HepG2 (cell line): ENCODE results near the gene SLC25A1. TPM values are rescaled to one million over a fixed set of nuclear protein-coding genes. Genes with fewer than 3 reads are reported as not detected.

ENCODE experiments used
- ATAC-seq: fragments of 200-7000 bp; cut with Tn5 transposase; 3 replicates; pipeline ENCODE4 v1.9.1; 2020; ENCODE audit warnings: mild to moderate bottlenecking, moderate library complexity
- Bru-seq: library from RNA; stranded (reverse); fragments of 400-500 nt; gene quantifications from one replicate; lab custom pipeline; 2021; lab: Mats Ljungman, UMichigan
- BruChase-seq, 2 experiments: library from RNA; stranded (reverse); fragments of 400-500 nt; gene quantifications; one replicate each; lab custom pipeline; 2021; lab: Mats Ljungman, UMichigan
- BruUV-seq: library from RNA; stranded (reverse); fragments of 400-500 nt; replicated peaks from 2 replicates; lab custom pipeline; 2021; lab: Mats Ljungman, UMichigan
- CTCF ChIA-PET: fragments of 300-600 bp; formaldehyde crosslinking; extraction: SDS; loops from one replicate; lab custom pipeline; 2021; ENCODE audit warnings: low total read pairs, inconsistent platforms, low intra/inter-chr PET ratio; lab: Yijun Ruan, JAX
- POLR2A ChIA-PET: fragments of 350-600 bp; sonication (Branson Sonifier 250); formaldehyde crosslinking; loops from one replicate; lab custom pipeline; 2020; ENCODE audit warnings: antibody characterized with exemption, inconsistent platforms; lab: Yijun Ruan, JAX
- DNase-seq: peaks from one replicate; pipeline ENCODE4 v3.0.0-alpha.2; 2015; ENCODE audit warnings: low spot score
- FAIRE-seq: peaks from 3 replicates; lab custom pipeline; 2011; peaks lifted over from hg19 to GRCh38; lab: Jason Lieb, UNC
- H2AFZ ChIP-seq: one replicate; pipeline ENCODE4 v1.6.1; 2011; ENCODE audit warnings: low read length, inconsistent platforms
- H3K27ac ChIP-seq: fragments of 300-600 bp; 3 replicates; pipeline ENCODE4 v1.8.0; 2011; ENCODE audit warnings: mixed run types, mild to moderate bottlenecking, mixed read lengths, low read length, inconsistent platforms; ENCODE audit not compliant: insufficient read depth; ENCODE audit errors: extremely low read length
- H3K27me3 ChIP-seq, 2 experiments: fragments of 200-600 bp in 1 of 2; 2 replicates in 1 of 2; 3 replicates in 1 of 2; pipeline versions ENCODE4 v1.6.0 to v1.8.0; 2011; ENCODE audit warnings: low read length in 2 of 2, mild to moderate bottlenecking in 2 of 2, moderate library complexity in 2 of 2, inconsistent platforms in 1 of 2; ENCODE audit not compliant: insufficient read depth in 2 of 2, control insufficient read depth in 1 of 2
- H3K36me3 ChIP-seq, 2 experiments: fragments of 200-600 bp in 1 of 2; replicated peaks in 1 of 2; 2 replicates in 1 of 2; 3 replicates in 1 of 2; pipeline versions ENCODE4 v1.5.1 to v1.8.0; 2011; ENCODE audit warnings: low read length in 2 of 2, inconsistent platforms in 1 of 2; ENCODE audit not compliant: insufficient read depth in 2 of 2, control insufficient read depth in 1 of 2
- H3K4me1 ChIP-seq: 2 replicates; pipeline ENCODE4 v1.5.1; 2012; ENCODE audit warnings: low read length, inconsistent platforms; ENCODE audit not compliant: insufficient read depth
- H3K4me2 ChIP-seq: 2 replicates; pipeline ENCODE4 v1.6.0; 2011; ENCODE audit warnings: low read depth, low read length, inconsistent platforms
- H3K4me3 ChIP-seq, 3 experiments: fragments of 200-600 bp in 1 of 3; sonication (generic), shearing (Covaris generic) in 1 of 3; replicated peaks in 1 of 3; 2 replicates each; pipeline ENCODE4 v1.5.1; 2011 to 2016; ENCODE audit warnings: low read length in 3 of 3, inconsistent platforms in 2 of 3, low read depth in 2 of 3, mild to moderate bottlenecking in 2 of 3, control low read depth in 1 of 3, mixed read lengths in 1 of 3; ENCODE audit not compliant: insufficient read depth in 1 of 3
- H3K79me2 ChIP-seq: one replicate; pipeline ENCODE4 v1.6.1; 2011; ENCODE audit warnings: low read length, inconsistent platforms; ENCODE audit not compliant: insufficient read depth
- H3K9ac ChIP-seq: 2 replicates; pipeline ENCODE4 v1.6.0; 2011; ENCODE audit warnings: mild to moderate bottlenecking, low read depth, low read length, inconsistent platforms; ENCODE audit not compliant: insufficient read depth
- H3K9me3 ChIP-seq: 2 replicates; pipeline ENCODE4 v1.5.1; 2012; ENCODE audit warnings: mild to moderate bottlenecking, low read length
- H4K20me1 ChIP-seq: 2 replicates; pipeline ENCODE4 v1.6.0; 2011; ENCODE audit warnings: inconsistent platforms, mild to moderate bottlenecking, low read length, moderate library complexity; ENCODE audit not compliant: insufficient read depth
- GATA4 ChIP-seq: sonication (generic); IDR thresholded peaks from 2 replicates; pipeline ENCODE4 v1.6.1; 2016; ENCODE audit warnings: antibody characterized with exemption, low read depth, borderline replicate concordance
- MLXIP ChIP-seq: sonication (generic); formaldehyde crosslinking; IDR thresholded peaks from 2 replicates; pipeline ENCODE4 v1.9.0; 2021; ENCODE audit warnings: missing genetic modification reagents, borderline replicate concordance
- NRL ChIP-seq: sonication (generic); formaldehyde crosslinking; IDR thresholded peaks from 2 replicates; pipeline ENCODE4 v1.5.0; 2020; ENCODE audit warnings: missing genetic modification reagents, mild to moderate bottlenecking, moderate library complexity, borderline replicate concordance
- RNF219 ChIP-seq: sonication (generic); formaldehyde crosslinking; IDR thresholded peaks from 2 replicates; pipeline ENCODE4 v1.5.0; 2020; ENCODE audit warnings: mild to moderate bottlenecking, missing genetic modification reagents
- U2AF2 ChIP-seq: fragments of 200-400 bp; formaldehyde crosslinking; IDR thresholded peaks from 2 replicates; pipeline ENCODE4 v1.6.1; 2017; ENCODE audit warnings: low read depth, mild to moderate bottlenecking, low read length
- ZNF263 ChIP-seq: sonication (generic); formaldehyde crosslinking; IDR thresholded peaks from 2 replicates; pipeline ENCODE4 v1.4.0; 2020; ENCODE audit warnings: missing genetic modification reagents
- ZNF274 ChIP-seq: sonication (generic); formaldehyde crosslinking; IDR thresholded peaks from 2 replicates; pipeline ENCODE4 v1.5.1; 2020; ENCODE audit warnings: mild to moderate bottlenecking, missing genetic modification reagents
- ZNF317 ChIP-seq: sonication (generic); formaldehyde crosslinking; IDR thresholded peaks from 2 replicates; pipeline ENCODE4 v1.5.0; 2020; ENCODE audit warnings: mild to moderate bottlenecking, missing genetic modification reagents
- ZNF496 ChIP-seq: sonication (generic); formaldehyde crosslinking; IDR thresholded peaks from 2 replicates; pipeline ENCODE4 v1.8.1; 2023; ENCODE audit warnings: mild to moderate bottlenecking, moderate library complexity, missing genetic modification reagents; ENCODE audit not compliant: insufficient replicate concordance
- WGBS: methylation state at CpG from one replicate; pipeline ENCODE4 v1.1.6; 2017; ENCODE audit warnings: low lambda C conversion rate; 5-methylcytosine and 5-hydroxymethylcytosine counted together
- in situ Hi-C: cut with HindIII; loops from 2 replicates; pipeline ENCODE4 v1.10.0; 2017; ENCODE audit warnings: low pct_unique_long_range_greater_than_20kb; ENCODE audit not compliant: extremely low pct_ligation_motif_present
- intact Hi-C: fragments of 100-400 bp; cut with micrococcal nuclease; formaldehyde crosslinking; loops from one replicate; pipeline ENCODE4 v1.10.0; 2022; ENCODE audit not compliant: unreplicated experiment
- long read RNA-seq, 2 experiments: library from RNA in 1 of 2; library from polyadenylated mRNA in 1 of 2; stranded (forward) in 1 of 2; unstranded in 1 of 2; transcript quantifications; one replicate each; pipeline ENCODE4 v2.0.0, GENCODE V29; 2019 to 2022
- polyA minus RNA-seq, 3 experiments: library from RNA; depleted of rRNA, polyadenylated mRNA; stranded (reverse); fragments of >200 nt; gene quantifications; 2 replicates each; pipeline ENCODE4 v1.2.3, GENCODE V29; 2011; ENCODE audit warnings: low replicate concordance in 1 of 3
- polyA plus RNA-seq, 8 experiments: library from polyadenylated mRNA; depleted of rRNA in 3 of 8; stranded (reverse) in 7 of 8; unstranded in 1 of 8; fragments of >200 nt; fragmentation: Illumina TruSeq in 4 of 8; extraction: Trizol in 4 of 8; gene quantifications; 2 replicates each; pipeline versions ENCODE4 v1.2.1 to v1.2.3, GENCODE V29; 2011 to 2016; ENCODE audit warnings: low read depth in 4 of 8, missing spikeins in 1 of 8, mixed read lengths in 1 of 8; ENCODE audit not compliant: insufficient read depth in 1 of 8
- total RNA-seq, 5 experiments: library from RNA; depleted of rRNA; stranded (reverse); fragments of >200 nt; fragmentation: Illumina TruSeq; extraction: Trizol; gene quantifications; 2 replicates each; pipeline ENCODE4 v1.2.3, GENCODE V29; 2016; ENCODE audit warnings: low read depth in 1 of 5

Gene SLC25A1
- total RNA-seq (2016; rRNA removed; fragmentation: Illumina TruSeq; extraction: Trizol) (118 and 161 TPM in 2 replicates), polyA plus RNA-seq (2011; rRNA removed) (49.4 and 57.3 TPM in 2 replicates), polyA minus RNA-seq (2011; rRNA and poly(A)+ RNA removed; ENCODE audit: low replicate concordance) (31.1 and 76.9 TPM in 2 replicates), Bru-seq, nascent RNA (percentile 82 among the genes with signal in this experiment), BruChase-seq, experiment 1, labeled RNA remaining after a 6-hour chase (percentile 92 among the genes with signal in this experiment), BruChase-seq, experiment 2, labeled RNA remaining after a 2-hour chase (percentile 85 among the genes with signal in this experiment)
- 121 and 136 TPM in 2 replicates for total RNA-seq (2016; cell fraction: cytosol; rRNA removed; fragmentation: Illumina TruSeq; extraction: Trizol; ENCODE audit: low read depth)
- total RNA-seq (2016; cell fraction: insoluble cytoplasmic fraction; rRNA removed; fragmentation: Illumina TruSeq; extraction: Trizol): 107 and 161 TPM in 2 replicates
- total RNA-seq (2016; cell fraction: membrane; rRNA removed; fragmentation: Illumina TruSeq; extraction: Trizol): 173 and 190 TPM in 2 replicates
- 74.9 and 92.0 TPM in 2 replicates for total RNA-seq (2016; cell fraction: nucleus; rRNA removed; fragmentation: Illumina TruSeq; extraction: Trizol)
- polyA plus RNA-seq (2011; cell fraction: cytosol; rRNA removed): 57.0 and 78.3 TPM in 2 replicates
- 92.6 and 99.0 TPM in 2 replicates for polyA plus RNA-seq (2011; cell fraction: nucleus; rRNA removed)
- 71.1 and 74.4 TPM in 2 replicates for polyA plus RNA-seq (2012)
- polyA plus RNA-seq (2016; cell fraction: cytosol; fragmentation: Illumina TruSeq; extraction: Trizol; ENCODE audit: low read depth): 165 and 180 TPM in 2 replicates
- 116 and 155 TPM in 2 replicates for polyA plus RNA-seq (2016; cell fraction: insoluble cytoplasmic fraction; fragmentation: Illumina TruSeq; extraction: Trizol; ENCODE audit: low read depth)
- polyA plus RNA-seq (2016; cell fraction: membrane; fragmentation: Illumina TruSeq; extraction: Trizol; ENCODE audit: low read depth): 187 and 190 TPM in 2 replicates
- 160 and 164 TPM in 2 replicates for polyA plus RNA-seq (2016; cell fraction: nucleus; fragmentation: Illumina TruSeq; extraction: Trizol; ENCODE audit: insufficient read depth, low read depth)
- 45.0 and 48.0 TPM in 2 replicates for polyA minus RNA-seq (2011; cell fraction: cytosol; rRNA and poly(A)+ RNA removed)
- polyA minus RNA-seq (2011; cell fraction: nucleus; rRNA and poly(A)+ RNA removed): 13.5 and 13.8 TPM in 2 replicates
- long read RNA-seq, experiment 1, transcript SLC25A1-202 (9 exons, 1,514 nt): minor isoform, 17 of 537 reads
- long read RNA-seq, experiment 1, transcript SLC25A1-201 (9 exons, 1,648 nt): major isoform, 429 of 537 reads
- long read RNA-seq, experiment 1, partial matches to known transcripts: 46 of 537 reads
- long read RNA-seq, experiment 1, other reads (novel, unspliced or antisense): 41 of 537 reads
- long read RNA-seq, experiment 2, transcript SLC25A1-202 (9 exons, 1,514 nt): minor isoform, 12 of 341 reads
- long read RNA-seq, experiment 2, transcript SLC25A1-201 (9 exons, 1,648 nt): major isoform, 218 of 341 reads
- long read RNA-seq, experiment 2, partial matches to known transcripts: 58 of 341 reads
- long read RNA-seq, experiment 2, other reads (novel, unspliced or antisense): 53 of 341 reads

- ChIA-PET POLR2A (interaction anchor here (0.5 to 3.6 kb wide), 21 partner anchors 8 to 661 kb away, joined by 3 to 22 read pairs (median 4); partner anchors contain the start of genes C22orf39, CDC45, CLTCL1 and DGCR2), CTCF (no interaction called here)
- H3K4me1 ChIP-seq: peaks cover 54% of the 10 kb centered on the region
- H3K4me3 ChIP-seq: peak within 1 kb of the TSS; percentile 80 to 94 (median 92)
- H2AFZ ChIP-seq: no peak within 1 kb of the TSS
- H3K79me2 ChIP-seq: peaks cover 17% of the 10 kb centered on the region
- H3K27me3 ChIP-seq: no peaks in the 10 kb centered on the region
- intact Hi-C loops (loop anchor here (1.0 to 5.0 kb wide), 3 partner anchors 35 to 253 kb away; partner anchors contain the start of genes ESS2, HIRA and MRPL40), in situ Hi-C loops (no loop called here)
- H3K36me3 ChIP-seq: peaks cover 3 to 15% of the 10 kb centered on the region in 2 experiments; a peak in 3 of 5 replicates
- H4K20me1 ChIP-seq: peaks cover 13% of the 10 kb centered on the region
- peak; percentile 4 for FAIRE-seq
- BruUV-seq: TSS peak; percentile 89
- peak within 1 kb of the TSS; percentile 90 for H3K9ac ChIP-seq
- no peaks in the 10 kb centered on the region for H3K9me3 ChIP-seq
- ATAC-seq: peak; percentile 76
- peak within 1 kb of the TSS; percentile 96 for H3K4me2 ChIP-seq
- peak; percentile 83 for DNase-seq
- under 1% methylated on average over 16 of the region's 86 CpGs for WGBS
- H3K27ac ChIP-seq: peak within 1 kb of the TSS; percentile 95
- TF ChIP-seq RNF219 (CRISPR knock-in tag) (no peak), ZNF317 (CRISPR knock-in tag) (peak; percentile 38; the same call in 1 of the 2 replicates), U2AF2 (no peak), NRL (CRISPR knock-in tag) (no peak; the same call in 1 of the 2 replicates), ZNF496 (CRISPR knock-in tag) (no peak), GATA4 (peak; percentile 72; the same call in 1 of the 2 replicates), ZNF274 (CRISPR knock-in tag) (peak; percentile 35; the same call in 1 of the 2 replicates), MLXIP (no peak), ZNF263 (peak; percentile 31; the same call in 1 of the 2 replicates)
These were observed at the start of gene SLC25A1 for GRCh38 chr22:19178657-19179496. TSS of gene SLC25A1 (minus strand) at chr22:19178736. CDS start at chr22:19178673, 63 bp downstream.
